Adipose tissue (tissue), 3 donors: ENCODE measurements around the gene HEATR9. TPM values are rescaled to one million over a fixed set of nuclear protein-coding genes. Genes with fewer than 3 reads are reported as not detected.

ENCODE experiments used
- H3K27ac ChIP-seq: one replicate; pipeline ENCODE4 v1.5.1; 2013; ENCODE audit warnings: low read depth, low read length
- WGBS, 3 donors: extraction: QIAGEN DNeasy Blood & Tissue Kit; methylation state at CpG; one replicate each; pipeline ENCODE4 v1.1.7; 2013; 5-methylcytosine and 5-hydroxymethylcytosine counted together
- polyA plus RNA-seq, 3 donors: library from polyadenylated mRNA; stranded (reverse); fragments of 200-250 nt; gene quantifications; one replicate each; pipeline ENCODE4 v1.2.3, GENCODE V29; 2013
- donor health status: healthy with polysubstance abuse.
- donor health status: Bipolar disorder and iron deficiency.
- donor health status: healthy.

HEATR9 gene
- polyA plus RNA-seq, 3 donors, result 0.04 TPM; not detected in 2

- H3K27ac ChIP-seq, result no peak overlapping the region
- WGBS, 3 donors, result 94 to 95% (median 95%) methylated on average over 12 of the region's 12 CpGs
These were observed 3.7 kb upstream of the HEATR9 start for GRCh38 chr17:35872196-35872980.

GRCh38 chr17:35870906-35871819 lies 2.5 kb upstream of the HEATR9 start:
- 45 to 72% (median 46%) methylated on average over 8 of the region's 8 CpGs for WGBS, 3 donors

DNA sequence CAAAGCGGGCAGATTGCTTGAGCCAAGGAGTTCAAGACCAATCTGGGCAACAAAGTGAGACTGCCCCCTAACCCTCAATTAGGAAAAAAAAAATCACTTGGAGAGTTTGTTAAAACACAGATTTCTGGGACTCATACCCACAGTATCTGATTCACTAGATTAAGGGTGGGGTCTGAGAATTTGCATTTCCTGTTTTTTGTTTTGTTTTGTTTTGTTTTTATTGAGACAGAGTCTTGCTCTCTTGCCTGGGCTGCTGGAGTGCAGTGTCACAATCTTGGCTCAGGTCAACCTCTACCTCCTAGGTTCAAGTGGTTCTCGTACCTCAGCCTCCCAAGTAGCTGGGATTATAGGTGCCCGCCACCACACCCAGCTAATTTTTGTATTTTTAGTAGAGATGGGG lies 1.1 kb downstream of the HEATR9 start:
- H3K27ac ChIP-seq, result no peak overlapping the region
- 95 to 96% (median 96%) methylated on average over 3 of the region's 3 CpGs for WGBS, 3 donors

More at GRCh38 chr17:35870906-35871819, 2.5 kb upstream of the HEATR9 start:
- no peak overlapping the region for H3K27ac ChIP-seq

DNA sequence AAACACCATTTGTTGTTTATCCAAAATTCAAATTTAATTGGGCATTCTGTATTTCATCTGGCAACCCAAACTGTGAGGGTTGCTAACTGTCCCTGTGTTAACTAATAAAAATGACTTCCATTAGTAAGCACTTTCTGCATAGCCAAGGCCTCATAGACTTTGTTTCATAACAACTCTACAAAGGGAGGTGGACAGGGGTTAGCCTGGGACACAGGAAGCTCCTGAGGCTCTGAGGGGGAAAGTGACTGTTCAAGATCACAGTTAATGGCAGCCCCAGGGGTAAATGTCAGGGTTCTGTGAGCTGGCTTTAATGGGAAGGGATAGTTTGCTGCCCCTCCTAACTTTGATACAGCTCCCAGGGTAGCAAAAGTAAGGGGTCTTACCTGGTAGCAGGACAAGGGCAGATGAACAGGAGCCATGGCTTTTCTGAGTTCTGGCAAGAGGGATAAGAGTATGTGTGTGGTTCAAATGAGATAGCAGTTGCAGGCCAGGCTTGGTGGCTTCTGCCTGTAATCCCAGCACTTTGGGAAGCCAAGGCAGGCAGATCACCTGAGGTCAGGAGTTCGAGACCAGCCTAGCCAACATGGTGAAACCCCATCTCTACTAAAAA lies 2.2 kb downstream of the HEATR9 start:
- H3K27ac ChIP-seq, result no peak overlapping the region
- 90 to 100% (median 100%) methylated on average over 1 of the region's 1 CpG for WGBS, 3 donors

DNA sequence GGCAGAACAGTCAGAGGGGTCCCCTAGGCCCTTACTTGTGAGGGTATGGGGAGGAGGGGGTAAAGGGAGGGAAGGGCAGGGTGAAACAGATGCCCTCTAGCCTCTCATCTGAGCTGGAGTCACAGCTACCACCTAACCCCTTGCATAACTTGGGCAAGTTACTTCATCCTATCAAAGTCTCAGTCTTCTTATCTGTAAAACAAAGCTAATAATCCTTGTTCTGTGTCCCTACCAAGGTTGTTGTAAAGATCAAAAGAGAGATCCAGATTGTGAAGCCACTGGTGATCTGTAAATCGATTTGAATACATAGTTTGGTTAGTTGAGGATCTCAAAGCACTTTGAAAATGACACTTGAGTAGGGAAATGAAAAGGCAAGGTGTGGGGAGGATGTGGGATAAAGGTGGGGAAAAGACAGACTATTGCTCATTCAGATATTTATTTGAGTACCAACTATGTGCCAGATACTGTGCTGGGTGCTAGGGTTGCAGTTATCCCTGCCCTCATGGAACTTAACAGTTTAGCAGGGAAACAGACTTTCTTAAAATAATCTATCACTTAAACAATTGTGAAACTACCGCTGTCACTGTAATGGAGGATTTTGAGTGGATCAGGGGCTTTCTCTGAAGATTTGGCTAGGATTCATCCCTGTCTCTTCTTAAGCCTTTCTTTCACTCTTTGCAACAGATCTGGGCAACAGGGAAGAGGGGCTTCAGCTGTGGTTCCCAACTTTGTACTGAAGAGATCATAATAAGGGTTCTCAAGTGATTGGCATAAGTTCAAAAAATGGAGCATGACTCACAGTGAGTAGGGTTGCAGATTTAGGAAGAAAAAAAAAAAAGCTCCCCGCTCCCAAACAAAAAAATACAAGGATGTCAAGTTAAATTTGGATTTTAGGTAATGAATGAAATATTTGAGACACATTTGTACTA lies 3.0 kb downstream of the HEATR9 start:
- no peak overlapping the region for H3K27ac ChIP-seq
- WGBS, 3 donors, result 78 to 88% (median 85%) methylated on average over 3 of the region's 3 CpGs

- H3K27ac ChIP-seq, result no peak overlapping the region
- WGBS, 3 donors, result 86 to 97% (median 88%) methylated on average over 7 of the region's 7 CpGs
These were observed 3.8 kb downstream of the HEATR9 start for GRCh38 chr17:35864853-35865252.

- no peak overlapping the region for H3K27ac ChIP-seq
- 94 to 98% (median 95%) methylated on average over 2 of the region's 2 CpGs for WGBS, 3 donors
These were observed 12.1 kb downstream of the HEATR9 start for GRCh38 chr17:35856603-35857002.

DNA sequence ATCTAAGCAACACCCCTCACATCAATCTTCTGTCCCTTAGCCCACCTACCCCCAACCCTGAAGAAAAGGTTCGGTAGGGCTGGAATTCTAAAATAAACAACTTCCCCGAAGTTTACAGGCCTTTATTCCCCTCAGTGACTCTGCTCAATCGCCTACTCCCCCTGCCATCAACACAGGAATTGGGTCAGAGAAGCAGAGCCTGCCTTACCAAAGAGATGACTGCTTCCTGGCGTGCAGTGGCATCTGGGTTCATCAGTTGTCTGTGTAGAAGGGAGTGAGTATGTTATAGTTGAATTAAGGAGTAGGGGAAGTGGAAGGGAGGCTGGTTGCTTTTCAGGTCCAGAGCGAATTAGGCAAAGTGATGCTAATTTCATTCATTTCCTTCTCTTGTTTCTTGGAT lies 12.7 kb downstream of the HEATR9 start:
- no peak overlapping the region for H3K27ac ChIP-seq
- 69 to 81% (median 72%) methylated on average over 5 of the region's 5 CpGs for WGBS, 3 donors

GRCh38 chr17:35849469-35850348 lies 19.0 kb downstream of the HEATR9 start:
- no peak overlapping the region for H3K27ac ChIP-seq
- 73 to 78% (median 75%) methylated on average over 7 of the region's 7 CpGs for WGBS, 3 donors

DNA sequence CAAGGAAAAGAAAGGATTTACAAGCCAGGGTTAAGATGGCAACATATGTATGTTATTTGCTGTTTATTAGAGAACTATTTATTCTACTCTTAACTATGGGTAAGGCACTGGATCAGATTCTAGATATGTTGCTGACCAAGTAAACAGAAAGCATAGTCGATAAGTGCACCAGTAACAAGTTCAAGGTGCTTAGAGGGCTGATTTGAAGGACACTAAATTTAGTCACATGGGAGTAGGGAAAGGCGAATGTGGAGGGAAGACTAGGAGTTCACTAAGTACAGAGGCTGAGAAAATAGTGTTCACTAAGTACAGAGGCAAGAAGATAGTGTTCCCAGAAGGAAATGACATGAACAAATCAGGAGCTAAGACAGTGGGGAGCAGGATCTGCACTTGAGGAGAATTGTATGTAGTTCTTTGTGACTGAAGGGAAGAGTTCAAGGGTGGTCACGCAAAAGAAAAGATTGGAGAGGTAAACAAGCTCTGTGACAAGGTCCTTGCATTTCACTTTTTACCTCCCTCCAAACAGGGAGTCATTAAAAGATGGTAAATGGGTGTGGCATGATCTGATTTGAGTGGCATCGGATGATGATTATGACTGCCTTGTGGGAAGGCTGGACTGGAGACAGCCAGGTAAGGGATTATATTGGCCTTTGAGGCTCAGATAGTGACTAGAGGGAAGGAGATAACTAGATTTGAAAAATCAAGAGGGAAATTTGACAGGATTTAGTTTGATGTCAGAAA lies 20.9 kb downstream of the HEATR9 start:
- no peak overlapping the region for H3K27ac ChIP-seq

DNA sequence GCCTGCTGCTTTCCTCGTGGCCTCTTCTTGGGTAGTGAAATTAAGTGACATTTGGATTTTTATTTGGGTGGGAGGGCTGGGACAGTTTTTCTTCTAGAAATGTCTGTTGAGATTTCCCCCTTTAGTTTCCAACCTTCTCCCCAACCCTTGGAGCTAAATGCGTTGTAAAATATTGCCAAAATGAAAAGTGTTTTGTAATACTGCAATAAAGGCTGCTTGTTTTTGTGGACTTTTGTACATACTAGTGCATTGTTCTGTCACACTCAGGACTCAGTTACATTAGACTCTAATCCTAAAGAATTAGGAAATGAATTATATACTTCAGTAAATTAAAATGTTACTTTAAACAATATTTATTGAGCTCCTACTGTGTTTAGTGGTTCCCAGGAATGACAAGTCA lies 21.7 kb downstream of the HEATR9 start:
- WGBS, 3 donors, result 62 to 83% (median 78%) methylated on average over 2 of the region's 2 CpGs
- H3K27ac ChIP-seq, result no peak overlapping the region

More for the DNA sequence above, 20.9 kb downstream of the HEATR9 start:
- WGBS, 3 donors, result 65 to 91% (median 81%) methylated on average over 4 of the region's 4 CpGs

DNA sequence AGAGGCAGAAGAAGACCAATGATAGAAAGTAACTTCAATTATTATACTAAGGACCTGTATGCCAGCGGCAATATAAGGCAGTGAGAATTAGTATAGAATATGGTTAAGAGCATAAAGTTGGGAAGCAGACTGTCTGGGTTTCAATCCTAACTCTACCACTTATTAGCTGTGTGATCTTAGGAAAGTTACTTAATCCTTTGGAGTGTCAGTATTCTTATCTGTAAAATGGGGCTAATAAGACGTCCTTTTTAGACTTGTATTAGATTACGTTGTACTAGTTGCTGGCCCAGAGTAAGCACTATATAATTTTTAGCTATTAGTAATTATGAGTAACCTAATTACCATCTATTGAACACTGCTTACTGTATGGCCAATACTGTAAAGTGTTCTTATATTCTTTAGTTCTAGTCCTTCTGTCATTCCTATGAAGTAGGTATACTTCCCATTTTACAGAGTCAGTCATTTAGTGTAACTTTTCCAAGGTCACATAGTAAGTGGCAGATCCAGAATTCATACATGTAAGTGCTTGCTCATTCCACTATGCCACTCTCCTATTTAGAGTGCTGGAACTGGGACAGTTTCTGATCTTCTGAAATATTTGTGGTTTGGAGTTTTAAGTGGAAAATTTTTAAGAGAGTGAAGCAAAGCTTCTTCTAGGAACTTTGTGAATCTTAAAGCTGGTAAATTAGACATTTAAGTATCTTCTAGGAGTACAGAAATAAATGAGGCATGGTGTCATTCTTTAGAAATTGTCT lies 22.5 kb downstream of the HEATR9 start:
- no peak overlapping the region for H3K27ac ChIP-seq
- WGBS, 3 donors, result 85 to 91% (median 91%) methylated on average over 3 of the region's 3 CpGs

GRCh38 chr17:35844547-35844946 lies 24.1 kb downstream of the HEATR9 start:
- 97% methylated on average over 19 of the region's 19 CpGs for WGBS, 3 donors
- no peak overlapping the region for H3K27ac ChIP-seq

- no peak overlapping the region for H3K27ac ChIP-seq
- WGBS, 3 donors, result 94 to 99% (median 97%) methylated on average over 2 of the region's 2 CpGs
These were observed 25.0 kb downstream of the HEATR9 start for GRCh38 chr17:35843698-35844097.

DNA sequence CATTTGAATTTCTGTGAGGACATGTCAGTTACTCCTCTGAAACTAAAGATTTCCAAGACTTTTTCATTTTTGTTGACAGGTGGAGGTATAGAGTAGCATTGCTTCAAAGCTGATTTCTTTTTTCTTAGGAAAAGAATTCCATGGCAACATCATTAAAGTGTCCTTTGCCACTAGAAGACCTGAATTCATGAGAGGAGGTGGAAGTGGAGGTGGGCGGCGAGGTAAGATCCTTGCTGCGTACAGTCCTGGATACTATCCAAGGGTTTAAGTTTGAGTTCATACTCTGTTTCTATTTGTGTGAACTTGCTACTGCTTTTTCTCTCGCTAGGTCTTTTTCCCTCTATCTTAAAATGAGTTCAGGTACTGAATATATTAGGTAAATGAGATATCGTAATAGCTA lies 26.5 kb downstream of the HEATR9 start:
- 97 to 99% (median 98%) methylated on average over 5 of the region's 5 CpGs for WGBS, 3 donors
- no peak overlapping the region for H3K27ac ChIP-seq

DNA sequence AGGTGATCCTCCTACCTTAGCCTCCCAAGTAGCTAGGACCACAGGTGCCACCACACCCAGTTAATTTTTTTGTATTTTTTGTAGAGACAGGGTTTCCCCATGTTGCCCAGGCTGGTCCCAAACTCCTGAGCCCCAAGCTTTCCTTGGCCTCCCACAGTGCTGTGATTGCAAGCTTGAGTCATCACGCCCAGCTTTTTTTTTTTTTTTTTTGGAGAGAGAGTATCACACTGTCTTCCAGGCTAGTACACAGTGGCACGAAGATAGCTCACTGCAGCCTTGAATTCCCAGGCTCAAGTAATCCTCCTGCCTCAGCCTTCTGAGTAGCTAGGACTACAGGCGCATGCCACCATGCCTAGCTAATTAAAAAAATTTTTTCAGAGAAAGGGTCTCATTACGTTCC lies 27.2 kb downstream of the HEATR9 start:
- H3K27ac ChIP-seq, result no peak overlapping the region

More for the DNA sequence above, 27.2 kb downstream of the HEATR9 start:
- 90 to 94% (median 91%) methylated on average over 4 of the region's 4 CpGs for WGBS, 3 donors
